Panc1 (cell line): Measurements from ENCODE around the gene THEMIS2. TPM values are rescaled to one million over a fixed set of nuclear protein-coding genes. Genes with fewer than 3 reads are reported as not detected.

Source experiments
- ATAC-seq: fragments of 200-7000 bp; cut with Tn5 transposase; 2 replicates; pipeline ENCODE4 v1.9.1; 2020; ENCODE audit warnings: mild to moderate bottlenecking, moderate library complexity
- BruUV-seq: library from RNA; stranded (reverse); fragments of 400-500 nt; replicated peaks from 2 replicates; lab custom pipeline; 2021; lab: Mats Ljungman, UMichigan
- CTCF ChIA-PET: fragments of 300-600 bp; sonication (Branson Sonifier 250); formaldehyde crosslinking; loops from one replicate; lab custom pipeline; 2022; ENCODE audit warnings: antibody characterized with exemption; lab: Charles Lee
- POLR2A ChIA-PET: fragments of 300-600 bp; sonication (Branson Sonifier 250); formaldehyde crosslinking; loops from one replicate; lab custom pipeline; 2022; ENCODE audit warnings: antibody characterized with exemption; lab: Charles Lee
- DNase-seq: peaks from one replicate; pipeline ENCODE4 v3.0.0-alpha.2; 2010; ENCODE audit warnings: low read depth, low spot score
- H3K27ac ChIP-seq: 2 replicates; pipeline ENCODE4 v1.5.1; 2011; ENCODE audit warnings: mild to moderate bottlenecking, low read length, inconsistent platforms
- H3K27me3 ChIP-seq: fragments of 200-500 bp; sonication (Bioruptor generic); 2 replicates; pipeline ENCODE4 v1.6.0; 2014; ENCODE audit warnings: low read length, inconsistent platforms; ENCODE audit not compliant: control insufficient read depth, insufficient read depth
- H3K36me3 ChIP-seq: fragments of 200-500 bp; sonication (Bioruptor generic); 2 replicates; pipeline ENCODE4 v1.5.1; 2014; ENCODE audit warnings: inconsistent platforms, mild to moderate bottlenecking, low read length, moderate library complexity; ENCODE audit not compliant: control insufficient read depth, insufficient read depth
- H3K4me1 ChIP-seq: 2 replicates; pipeline ENCODE4 v1.5.1; 2011; ENCODE audit warnings: inconsistent platforms, mild to moderate bottlenecking, low read length, moderate library complexity; ENCODE audit not compliant: control insufficient read depth, insufficient read depth
- H3K4me3 ChIP-seq, 2 experiments: 2 replicates each; pipeline ENCODE4 v1.5.1; 2011 to 2012; ENCODE audit warnings: low read depth in 2 of 2, low read length in 2 of 2, mild to moderate bottlenecking in 2 of 2, inconsistent platforms in 1 of 2, moderate library complexity in 1 of 2
- H3K9me3 ChIP-seq: fragments of 200-500 bp; sonication (Bioruptor generic); 2 replicates; pipeline ENCODE4 v1.5.1; 2014; ENCODE audit warnings: low read depth, mild to moderate bottlenecking, inconsistent platforms, low read length, moderate library complexity; ENCODE audit not compliant: control insufficient read depth, insufficient read depth
- POLR2AphosphoS5 ChIP-seq: IDR thresholded peaks from 2 replicates; pipeline ENCODE4 v1.6.1; 2012; ENCODE audit warnings: mild to moderate bottlenecking, low read depth, low read length, moderate library complexity
- SIN3A ChIP-seq: IDR thresholded peaks from 2 replicates; pipeline ENCODE4 v1.6.1; 2012; ENCODE audit warnings: low read depth, mild to moderate bottlenecking, low read length, moderate library complexity, borderline replicate concordance; ENCODE audit not compliant: insufficient read depth
- TCF7L2 ChIP-seq: IDR thresholded peaks from 2 replicates; pipeline ENCODE4 v1.6.1; 2011; ENCODE audit warnings: mild to moderate bottlenecking, low read depth, low read length, inconsistent platforms
- in situ Hi-C: cut with HindIII; loops from 2 replicates; pipeline ENCODE4 v1.10.0; 2016; ENCODE audit warnings: low sequenced_read_pairs, low pct_unique_long_range_greater_than_20kb
- intact Hi-C: fragments of 100-400 bp; cut with micrococcal nuclease; formaldehyde crosslinking; loops from one replicate; pipeline ENCODE4 v1.10.0; 2022; ENCODE audit not compliant: unreplicated experiment
- total RNA-seq: library from RNA; stranded (reverse); gene quantifications from one replicate; pipeline ENCODE4 v1.2.1, GENCODE V29; 2021; ENCODE audit not compliant: unreplicated experiment
- TF ChIP-seq, protein P1 (sequence below): fragments of 450-650 bp; IDR thresholded peaks from 2 replicates; pipeline ENCODE4 v1.5.1; 2017; ENCODE audit warnings: mild to moderate bottlenecking
- TF ChIP-seq, protein P2 (sequence below), 2 experiments: IDR thresholded peaks; 2 replicates each; pipeline ENCODE4 v1.6.1; 2011 to 2012; ENCODE audit warnings: low read depth in 2 of 2, control low read depth in 1 of 2, low read length in 1 of 2, mild to moderate bottlenecking in 1 of 2, moderate library complexity in 1 of 2; ENCODE audit not compliant: insufficient read depth in 1 of 2

The THEMIS2 gene
- total RNA-seq, 1 experiment from 2014 or later: 4.2 TPM

DNA sequence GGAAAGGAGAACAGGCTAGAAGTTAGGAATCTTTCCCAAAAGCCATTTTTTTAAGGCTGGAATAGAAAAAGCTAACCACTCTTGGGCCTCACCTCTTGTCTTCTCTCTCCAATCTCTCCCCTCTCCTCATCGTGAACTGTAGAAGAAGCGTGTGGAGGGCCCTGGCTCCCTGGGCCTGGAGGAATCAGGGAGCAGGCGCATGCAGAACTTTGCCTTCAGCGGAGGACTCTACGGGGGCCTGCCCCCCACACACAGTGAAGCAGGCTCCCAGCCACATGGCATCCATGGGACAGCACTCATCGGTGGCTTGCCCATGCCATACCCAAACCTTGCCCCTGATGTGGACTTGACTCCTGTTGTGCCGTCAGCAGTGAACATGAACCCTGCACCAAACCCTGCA, 22.4 kb upstream of the THEMIS2 start:
- Histone ChIP-seq H3K9me3 (no peaks in the 10 kb centered on the region), H3K4me1 (no peaks in the 10 kb centered on the region), H3K27ac (no peak overlapping the region), H3K27me3 (no peaks in the 10 kb centered on the region), H3K4me3 (no peak overlapping the region), H3K36me3 (peaks cover 20% of the 10 kb centered on the region)
- ChIA-PET POLR2A (no interaction called here), CTCF (no interaction called here)
- peak; percentile 34; the same call in 1 of the 2 replicates for ATAC-seq
- in situ Hi-C loops: no loop called here
- BruUV-seq: no TSS peak
- intact Hi-C loops: no loop called here
- TF ChIP-seq, protein P1, sequence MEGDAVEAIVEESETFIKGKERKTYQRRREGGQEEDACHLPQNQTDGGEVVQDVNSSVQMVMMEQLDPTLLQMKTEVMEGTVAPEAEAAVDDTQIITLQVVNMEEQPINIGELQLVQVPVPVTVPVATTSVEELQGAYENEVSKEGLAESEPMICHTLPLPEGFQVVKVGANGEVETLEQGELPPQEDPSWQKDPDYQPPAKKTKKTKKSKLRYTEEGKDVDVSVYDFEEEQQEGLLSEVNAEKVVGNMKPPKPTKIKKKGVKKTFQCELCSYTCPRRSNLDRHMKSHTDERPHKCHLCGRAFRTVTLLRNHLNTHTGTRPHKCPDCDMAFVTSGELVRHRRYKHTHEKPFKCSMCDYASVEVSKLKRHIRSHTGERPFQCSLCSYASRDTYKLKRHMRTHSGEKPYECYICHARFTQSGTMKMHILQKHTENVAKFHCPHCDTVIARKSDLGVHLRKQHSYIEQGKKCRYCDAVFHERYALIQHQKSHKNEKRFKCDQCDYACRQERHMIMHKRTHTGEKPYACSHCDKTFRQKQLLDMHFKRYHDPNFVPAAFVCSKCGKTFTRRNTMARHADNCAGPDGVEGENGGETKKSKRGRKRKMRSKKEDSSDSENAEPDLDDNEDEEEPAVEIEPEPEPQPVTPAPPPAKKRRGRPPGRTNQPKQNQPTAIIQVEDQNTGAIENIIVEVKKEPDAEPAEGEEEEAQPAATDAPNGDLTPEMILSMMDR: no peak
- TF ChIP-seq SIN3A: no peak
- no peak for TF ChIP-seq TCF7L2
- TF ChIP-seq, protein P2, sequence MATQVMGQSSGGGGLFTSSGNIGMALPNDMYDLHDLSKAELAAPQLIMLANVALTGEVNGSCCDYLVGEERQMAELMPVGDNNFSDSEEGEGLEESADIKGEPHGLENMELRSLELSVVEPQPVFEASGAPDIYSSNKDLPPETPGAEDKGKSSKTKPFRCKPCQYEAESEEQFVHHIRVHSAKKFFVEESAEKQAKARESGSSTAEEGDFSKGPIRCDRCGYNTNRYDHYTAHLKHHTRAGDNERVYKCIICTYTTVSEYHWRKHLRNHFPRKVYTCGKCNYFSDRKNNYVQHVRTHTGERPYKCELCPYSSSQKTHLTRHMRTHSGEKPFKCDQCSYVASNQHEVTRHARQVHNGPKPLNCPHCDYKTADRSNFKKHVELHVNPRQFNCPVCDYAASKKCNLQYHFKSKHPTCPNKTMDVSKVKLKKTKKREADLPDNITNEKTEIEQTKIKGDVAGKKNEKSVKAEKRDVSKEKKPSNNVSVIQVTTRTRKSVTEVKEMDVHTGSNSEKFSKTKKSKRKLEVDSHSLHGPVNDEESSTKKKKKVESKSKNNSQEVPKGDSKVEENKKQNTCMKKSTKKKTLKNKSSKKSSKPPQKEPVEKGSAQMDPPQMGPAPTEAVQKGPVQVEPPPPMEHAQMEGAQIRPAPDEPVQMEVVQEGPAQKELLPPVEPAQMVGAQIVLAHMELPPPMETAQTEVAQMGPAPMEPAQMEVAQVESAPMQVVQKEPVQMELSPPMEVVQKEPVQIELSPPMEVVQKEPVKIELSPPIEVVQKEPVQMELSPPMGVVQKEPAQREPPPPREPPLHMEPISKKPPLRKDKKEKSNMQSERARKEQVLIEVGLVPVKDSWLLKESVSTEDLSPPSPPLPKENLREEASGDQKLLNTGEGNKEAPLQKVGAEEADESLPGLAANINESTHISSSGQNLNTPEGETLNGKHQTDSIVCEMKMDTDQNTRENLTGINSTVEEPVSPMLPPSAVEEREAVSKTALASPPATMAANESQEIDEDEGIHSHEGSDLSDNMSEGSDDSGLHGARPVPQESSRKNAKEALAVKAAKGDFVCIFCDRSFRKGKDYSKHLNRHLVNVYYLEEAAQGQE (IDR thresholded peaks at IDR 0.05; ENCODE audit: insufficient read depth in 1 of 2, low read depth in 2 of 2, low read length in 1 of 2): no peak
- no peak for TF ChIP-seq POLR2AphosphoS5
- no peak for DNase-seq

DNA sequence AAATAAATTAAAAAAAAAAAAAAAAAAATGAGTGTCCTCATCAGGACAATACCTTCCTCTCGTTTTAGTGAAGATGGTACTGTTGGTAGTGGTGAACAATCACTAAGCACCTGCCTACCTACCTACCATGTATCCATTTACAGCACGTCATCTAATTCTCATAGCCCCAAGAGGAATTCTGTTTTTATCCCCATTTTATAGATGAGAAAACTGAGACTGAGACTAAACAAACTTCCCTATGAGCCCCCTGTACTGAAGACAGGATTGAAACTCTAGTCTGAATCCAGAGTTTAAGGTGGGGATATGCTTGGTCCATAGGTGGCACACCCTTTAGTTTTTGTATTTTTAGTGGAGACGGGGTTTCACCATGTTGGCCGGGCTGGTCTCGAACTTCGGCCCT, 17.3 kb upstream of the THEMIS2 start:
- 0 out of 2 replicates have a peak, but pooled peaks cover 4% of the 10 kb centered on the region for H3K36me3 ChIP-seq
- in situ Hi-C loops (no loop called here), intact Hi-C loops (no loop called here)
- no peak overlapping the region for H3K27ac ChIP-seq
- POLR2A ChIA-PET: no interaction called here
- ATAC-seq (no peak), DNase-seq (no peak)
- no TSS peak for BruUV-seq
- CTCF ChIA-PET: no interaction called here
- TF ChIP-seq SIN3A: no peak
- TF ChIP-seq, protein P2 (IDR thresholded peaks at IDR 0.05; ENCODE audit: insufficient read depth in 1 of 2, low read depth in 2 of 2, low read length in 1 of 2): no peak
- no peak for TF ChIP-seq POLR2AphosphoS5
- TF ChIP-seq, protein P1: no peak
- no peak for TF ChIP-seq TCF7L2
- no peaks in the 10 kb centered on the region for H3K27me3 ChIP-seq
- no peaks in the 10 kb centered on the region for H3K4me1 ChIP-seq
- no peak overlapping the region for H3K4me3 ChIP-seq
- no peaks in the 10 kb centered on the region for H3K9me3 ChIP-seq
